GM12878 (cell line): Measurements from ENCODE around the gene ERC1. TPM values are rescaled to one million over a fixed set of nuclear protein-coding genes. Genes with fewer than 3 reads are reported as not detected.
A peak's percentile ranks its signal among the peaks of the same experiment; 100 is the strongest.

ENCODE experiments used
- BHLHE40 ChIP-seq, 2 experiments: fragments of 450-650 bp in 1 of 2; IDR thresholded peaks; 2 replicates each; pipeline ENCODE4 v1.6.1; 2011 to 2017; ENCODE audit warnings: low read depth in 2 of 2, borderline replicate concordance in 1 of 2, improper control_type of control experiment in 1 of 2, low read length in 1 of 2, mild to moderate bottlenecking in 1 of 2
- GATAD2B ChIP-seq: fragments of 450-650 bp; conservative IDR thresholded peaks from 2 replicates; pipeline ENCODE4 v1.6.1; 2017; ENCODE audit warnings: low read depth, mild to moderate bottlenecking, moderate library complexity
- HDAC2 ChIP-seq: fragments of 200-600 bp; sonication (generic); IDR thresholded peaks from 2 replicates; pipeline ENCODE4 v1.6.1; 2017
- HDAC6 ChIP-seq: fragments of 200-600 bp; sonication (generic); IDR thresholded peaks from one replicate; pipeline ENCODE4 v1.8.0; 2017; ENCODE audit warnings: antibody characterized with exemption; ENCODE audit not compliant: unreplicated experiment
- JUND ChIP-seq: IDR thresholded peaks from 2 replicates; pipeline ENCODE4 v1.6.1; 2012; ENCODE audit warnings: low read depth, mild to moderate bottlenecking, low read length, improper control_type of control experiment, moderate library complexity
- MEF2B ChIP-seq: fragments of 450-650 bp; IDR thresholded peaks from 2 replicates; pipeline ENCODE4 v1.6.1; 2018; ENCODE audit warnings: mild to moderate bottlenecking, moderate library complexity; ENCODE audit not compliant: partially characterized antibody, poor library complexity, severe bottlenecking
- NFXL1 ChIP-seq: fragments of 450-650 bp; IDR thresholded peaks from 2 replicates; pipeline ENCODE4 v1.6.1; 2017; ENCODE audit warnings: antibody characterized with exemption, mild to moderate bottlenecking, borderline replicate concordance
- NFYA ChIP-seq: IDR thresholded peaks from 2 replicates; pipeline ENCODE4 v1.6.1; 2011; ENCODE audit warnings: low read depth, mild to moderate bottlenecking, low read length, improper control_type of control experiment, borderline replicate concordance
- NR2C2 ChIP-seq: IDR thresholded peaks from 2 replicates; pipeline ENCODE4 v1.6.1; 2011; ENCODE audit warnings: borderline replicate concordance, low read depth; ENCODE audit not compliant: control insufficient read depth, insufficient read length
- RBBP5 ChIP-seq: fragments of 200-600 bp; sonication (generic); conservative IDR thresholded peaks from 2 replicates; pipeline ENCODE4 v1.6.1; 2016
- RELA ChIP-seq: fragments of 450-650 bp; IDR thresholded peaks from 2 replicates; pipeline ENCODE4 v1.8.0; 2014; ENCODE audit warnings: borderline replicate concordance; ENCODE audit not compliant: partially characterized antibody
- SKIL ChIP-seq: fragments of 450-650 bp; IDR thresholded peaks from 2 replicates; pipeline ENCODE4 v1.6.1; 2017; ENCODE audit warnings: mild to moderate bottlenecking, low read depth, inconsistent platforms; ENCODE audit not compliant: poor library complexity, severe bottlenecking
- TCF7 ChIP-seq: IDR thresholded peaks from 2 replicates; pipeline ENCODE4 v1.6.1; 2014; ENCODE audit warnings: antibody characterized with exemption, borderline replicate concordance
- USF1 ChIP-seq: IDR thresholded peaks from 2 replicates; pipeline ENCODE4 v1.6.1; 2011; ENCODE audit warnings: borderline replicate concordance, low read depth, mild to moderate bottlenecking, moderate library complexity, mixed read lengths, low read length; ENCODE audit not compliant: insufficient read depth; ENCODE audit errors: extremely low read length
- ZNF24 ChIP-seq: fragments of 450-650 bp; IDR thresholded peaks from 2 replicates; pipeline ENCODE4 v1.6.1; 2017; ENCODE audit warnings: antibody characterized with exemption, mild to moderate bottlenecking
- polyA plus RNA-seq, 11 experiments: library from polyadenylated mRNA; depleted of rRNA in 4 of 11; unstranded in 6 of 11; stranded (reverse) in 5 of 11; fragments of >200 nt; fragmentation: Nextera tagmentation in 4 of 11; fragmentation: Illumina TruSeq in 1 of 11; extraction: Ambion mirVana in 4 of 11; extraction: Trizol in 1 of 11; gene quantifications; 1 replicate in 1 of 11; 2 replicates in 10 of 11; pipeline versions ENCODE4 v1.2.1 to v1.2.3, GENCODE V29; 2011 to 2016; ENCODE audit warnings: inconsistent platforms in 2 of 11, missing spikeins in 2 of 11, low read depth in 1 of 11
- total RNA-seq, 4 experiments: library from RNA; depleted of rRNA in 3 of 4; stranded (reverse); fragments of >200 nt in 3 of 4; fragmentation: Illumina TruSeq in 1 of 4; extraction: Trizol in 1 of 4; gene quantifications; 2 replicates each; pipeline versions ENCODE4 v1.2.1 to v1.2.3, GENCODE V29; 2013 to 2021
- TF ChIP-seq, protein P1 (sequence below): IDR thresholded peaks from 2 replicates; pipeline ENCODE4 v1.6.1; 2011; ENCODE audit warnings: mild to moderate bottlenecking, low read depth, low read length, moderate library complexity; ENCODE audit not compliant: insufficient replicate concordance
- TF ChIP-seq, protein P2 (sequence below): fragments of 150-350 bp; IDR thresholded peaks from 2 replicates; pipeline ENCODE4 v1.6.1; 2016; ENCODE audit warnings: low read depth, low read length
- TF ChIP-seq, protein P3 (sequence below): fragments of 450-650 bp; IDR thresholded peaks from 2 replicates; pipeline ENCODE4 v1.6.1; 2018; ENCODE audit warnings: borderline replicate concordance, mild to moderate bottlenecking; ENCODE audit not compliant: partially characterized antibody

ERC1 gene
- total and polyA plus RNA-seq, 10 of the 15 experiments (the other 5 are each of a cell fraction or from before 2014, with no cell fraction given): 0.75 to 8.0 (median 5.0) TPM

GRCh38 chr12:1117970-1118563 lies 127.0 kb downstream of the ERC1 start (continued):
- TF ChIP-seq RBBP5 (no peak), HDAC2 (no peak), USF1 (no peak), JUND (no peak), MEF2B (no peak), ZNF24 (no peak), NFYA (no peak), SKIL (peak; percentile 46), GATAD2B (no peak), RELA (peak; percentile 20), BHLHE40 (IDR thresholded peaks at IDR 0.05; ENCODE audit: borderline replicate concordance in 1 of 2, low read depth in 2 of 2, low read length in 1 of 2) (0 out of 4 replicates have a peak, but pooled peaks of 1 of the 2 experiments have one; percentile 15), TCF7 (no peak), HDAC6 (no peak), NFXL1 (no peak), NR2C2 (no peak)
- TF ChIP-seq, protein P1, sequence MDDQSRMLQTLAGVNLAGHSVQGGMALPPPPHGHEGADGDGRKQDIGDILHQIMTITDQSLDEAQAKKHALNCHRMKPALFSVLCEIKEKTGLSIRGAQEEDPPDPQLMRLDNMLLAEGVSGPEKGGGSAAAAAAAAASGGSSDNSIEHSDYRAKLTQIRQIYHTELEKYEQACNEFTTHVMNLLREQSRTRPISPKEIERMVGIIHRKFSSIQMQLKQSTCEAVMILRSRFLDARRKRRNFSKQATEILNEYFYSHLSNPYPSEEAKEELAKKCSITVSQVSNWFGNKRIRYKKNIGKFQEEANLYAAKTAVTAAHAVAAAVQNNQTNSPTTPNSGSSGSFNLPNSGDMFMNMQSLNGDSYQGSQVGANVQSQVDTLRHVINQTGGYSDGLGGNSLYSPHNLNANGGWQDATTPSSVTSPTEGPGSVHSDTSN: no peak
- TF ChIP-seq, protein P2, sequence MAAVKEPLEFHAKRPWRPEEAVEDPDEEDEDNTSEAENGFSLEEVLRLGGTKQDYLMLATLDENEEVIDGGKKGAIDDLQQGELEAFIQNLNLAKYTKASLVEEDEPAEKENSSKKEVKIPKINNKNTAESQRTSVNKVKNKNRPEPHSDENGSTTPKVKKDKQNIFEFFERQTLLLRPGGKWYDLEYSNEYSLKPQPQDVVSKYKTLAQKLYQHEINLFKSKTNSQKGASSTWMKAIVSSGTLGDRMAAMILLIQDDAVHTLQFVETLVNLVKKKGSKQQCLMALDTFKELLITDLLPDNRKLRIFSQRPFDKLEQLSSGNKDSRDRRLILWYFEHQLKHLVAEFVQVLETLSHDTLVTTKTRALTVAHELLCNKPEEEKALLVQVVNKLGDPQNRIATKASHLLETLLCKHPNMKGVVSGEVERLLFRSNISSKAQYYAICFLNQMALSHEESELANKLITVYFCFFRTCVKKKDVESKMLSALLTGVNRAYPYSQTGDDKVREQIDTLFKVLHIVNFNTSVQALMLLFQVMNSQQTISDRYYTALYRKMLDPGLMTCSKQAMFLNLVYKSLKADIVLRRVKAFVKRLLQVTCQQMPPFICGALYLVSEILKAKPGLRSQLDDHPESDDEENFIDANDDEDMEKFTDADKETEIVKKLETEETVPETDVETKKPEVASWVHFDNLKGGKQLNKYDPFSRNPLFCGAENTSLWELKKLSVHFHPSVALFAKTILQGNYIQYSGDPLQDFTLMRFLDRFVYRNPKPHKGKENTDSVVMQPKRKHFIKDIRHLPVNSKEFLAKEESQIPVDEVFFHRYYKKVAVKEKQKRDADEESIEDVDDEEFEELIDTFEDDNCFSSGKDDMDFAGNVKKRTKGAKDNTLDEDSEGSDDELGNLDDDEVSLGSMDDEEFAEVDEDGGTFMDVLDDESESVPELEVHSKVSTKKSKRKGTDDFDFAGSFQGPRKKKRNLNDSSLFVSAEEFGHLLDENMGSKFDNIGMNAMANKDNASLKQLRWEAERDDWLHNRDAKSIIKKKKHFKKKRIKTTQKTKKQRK: no peak
- TF ChIP-seq, protein P3, sequence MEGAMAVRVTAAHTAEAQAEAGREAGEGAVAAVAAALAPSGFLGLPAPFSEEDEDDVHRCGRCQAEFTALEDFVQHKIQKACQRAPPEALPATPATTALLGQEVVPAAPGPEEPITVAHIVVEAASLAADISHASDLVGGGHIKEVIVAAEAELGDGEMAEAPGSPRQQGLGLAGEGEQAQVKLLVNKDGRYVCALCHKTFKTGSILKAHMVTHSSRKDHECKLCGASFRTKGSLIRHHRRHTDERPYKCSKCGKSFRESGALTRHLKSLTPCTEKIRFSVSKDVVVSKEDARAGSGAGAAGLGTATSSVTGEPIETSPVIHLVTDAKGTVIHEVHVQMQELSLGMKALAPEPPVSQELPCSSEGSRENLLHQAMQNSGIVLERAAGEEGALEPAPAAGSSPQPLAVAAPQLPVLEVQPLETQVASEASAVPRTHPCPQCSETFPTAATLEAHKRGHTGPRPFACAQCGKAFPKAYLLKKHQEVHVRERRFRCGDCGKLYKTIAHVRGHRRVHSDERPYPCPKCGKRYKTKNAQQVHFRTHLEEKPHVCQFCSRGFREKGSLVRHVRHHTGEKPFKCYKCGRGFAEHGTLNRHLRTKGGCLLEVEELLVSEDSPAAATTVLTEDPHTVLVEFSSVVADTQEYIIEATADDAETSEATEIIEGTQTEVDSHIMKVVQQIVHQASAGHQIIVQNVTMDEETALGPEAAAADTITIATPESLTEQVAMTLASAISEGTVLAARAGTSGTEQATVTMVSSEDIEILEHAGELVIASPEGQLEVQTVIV: no peak
